Retinal pigment epithelial cell (primary cell): Measurements from ENCODE around the gene TTLL1.
A peak's percentile ranks its signal among the peaks of the same experiment; 100 is the strongest.

ENCODE experiments used
- DNase-seq: peaks from one replicate; pipeline ENCODE4 v3.0.0-alpha.2; 2010; ENCODE audit warnings: low read depth
- H3K4me3 ChIP-seq: 2 replicates; pipeline ENCODE4 v1.5.1; 2011; ENCODE audit warnings: mild to moderate bottlenecking, low read length, control low read depth, moderate library complexity
- TF ChIP-seq, protein P1 (sequence below): conservative IDR thresholded peaks from 2 replicates; pipeline ENCODE4 v1.5.1; 2011; ENCODE audit warnings: low read depth, low read length, control low read depth, inconsistent platforms

Gene TTLL1

DNA sequence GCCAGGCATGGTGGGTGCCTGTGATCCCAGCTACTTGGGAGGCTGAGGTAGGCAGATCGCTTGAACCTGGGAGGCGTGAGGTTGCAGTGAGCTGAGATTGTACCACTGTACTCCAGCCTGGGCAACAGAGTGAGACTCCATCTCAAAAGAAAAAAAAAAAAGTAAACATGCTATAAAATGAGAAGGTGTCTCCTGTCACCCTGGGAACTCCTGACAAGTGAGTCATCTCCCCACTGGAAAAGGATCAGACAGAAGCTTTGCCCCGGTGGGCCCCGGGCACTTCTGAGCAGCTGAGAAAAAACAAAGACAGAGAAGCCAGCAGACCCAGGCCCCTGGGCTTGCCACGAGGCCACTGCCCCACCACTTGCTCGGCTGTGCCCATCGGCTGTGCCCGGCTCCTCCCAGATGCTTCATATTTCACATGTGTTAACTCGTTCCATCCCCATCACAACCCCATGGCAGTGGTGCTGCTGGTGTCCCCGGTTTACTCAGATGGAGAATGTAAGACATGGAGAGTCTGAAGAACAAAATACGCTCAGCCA is 22.3 kb downstream of the TTLL1 start:
- DNase-seq = peak; percentile 56

DNA sequence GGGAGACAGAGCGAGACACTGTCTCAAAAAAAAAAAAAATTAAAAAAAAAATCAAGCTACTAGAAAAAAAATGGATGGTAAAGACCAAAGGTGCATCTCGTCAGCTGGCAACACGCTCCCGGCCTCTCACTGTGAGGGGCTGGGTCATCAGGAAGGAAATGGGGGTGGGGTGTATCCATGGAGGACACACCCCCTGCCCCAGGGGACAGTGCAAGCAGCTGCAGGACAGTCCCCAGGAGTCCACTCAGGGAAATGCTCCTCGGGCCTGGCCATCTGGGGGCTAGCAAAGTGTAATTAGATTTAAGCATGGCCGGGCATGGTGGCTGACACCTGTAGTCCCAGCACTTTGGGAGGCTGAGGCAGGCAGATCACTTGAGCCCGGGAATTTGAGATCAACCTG is 23.1 kb downstream of the TTLL1 start:
- TF ChIP-seq, protein P1, sequence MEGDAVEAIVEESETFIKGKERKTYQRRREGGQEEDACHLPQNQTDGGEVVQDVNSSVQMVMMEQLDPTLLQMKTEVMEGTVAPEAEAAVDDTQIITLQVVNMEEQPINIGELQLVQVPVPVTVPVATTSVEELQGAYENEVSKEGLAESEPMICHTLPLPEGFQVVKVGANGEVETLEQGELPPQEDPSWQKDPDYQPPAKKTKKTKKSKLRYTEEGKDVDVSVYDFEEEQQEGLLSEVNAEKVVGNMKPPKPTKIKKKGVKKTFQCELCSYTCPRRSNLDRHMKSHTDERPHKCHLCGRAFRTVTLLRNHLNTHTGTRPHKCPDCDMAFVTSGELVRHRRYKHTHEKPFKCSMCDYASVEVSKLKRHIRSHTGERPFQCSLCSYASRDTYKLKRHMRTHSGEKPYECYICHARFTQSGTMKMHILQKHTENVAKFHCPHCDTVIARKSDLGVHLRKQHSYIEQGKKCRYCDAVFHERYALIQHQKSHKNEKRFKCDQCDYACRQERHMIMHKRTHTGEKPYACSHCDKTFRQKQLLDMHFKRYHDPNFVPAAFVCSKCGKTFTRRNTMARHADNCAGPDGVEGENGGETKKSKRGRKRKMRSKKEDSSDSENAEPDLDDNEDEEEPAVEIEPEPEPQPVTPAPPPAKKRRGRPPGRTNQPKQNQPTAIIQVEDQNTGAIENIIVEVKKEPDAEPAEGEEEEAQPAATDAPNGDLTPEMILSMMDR = no peak
- no peak for DNase-seq
- H3K4me3 ChIP-seq = no peak overlapping the region

More for the DNA sequence above, 22.3 kb downstream of the TTLL1 start:
- H3K4me3 ChIP-seq = no peak overlapping the region
- TF ChIP-seq, protein P1 = no peak

DNA sequence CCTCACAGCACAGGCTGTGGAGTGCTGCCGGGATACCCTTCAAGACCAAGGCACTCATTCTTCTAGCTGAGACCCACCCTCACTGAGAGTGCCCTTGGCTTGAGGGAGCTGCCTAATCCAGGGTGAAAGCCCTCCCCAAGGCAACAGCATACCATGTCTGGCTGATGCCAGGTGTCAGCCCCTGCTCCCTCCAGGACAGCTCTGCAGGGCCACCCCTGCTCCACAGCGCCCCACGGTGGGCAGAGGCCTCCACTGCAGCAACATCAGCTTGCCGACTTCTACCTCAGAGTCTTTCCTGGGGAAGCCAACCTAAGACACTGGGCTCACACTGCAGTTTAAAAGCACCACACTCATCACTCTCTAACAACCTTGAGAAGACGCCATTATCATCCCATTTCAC is 29.0 kb downstream of the TTLL1 start:
- TF ChIP-seq, protein P1 = peak; percentile 90
- no peak for DNase-seq
- H3K4me3 ChIP-seq = no peak overlapping the region

DNA sequence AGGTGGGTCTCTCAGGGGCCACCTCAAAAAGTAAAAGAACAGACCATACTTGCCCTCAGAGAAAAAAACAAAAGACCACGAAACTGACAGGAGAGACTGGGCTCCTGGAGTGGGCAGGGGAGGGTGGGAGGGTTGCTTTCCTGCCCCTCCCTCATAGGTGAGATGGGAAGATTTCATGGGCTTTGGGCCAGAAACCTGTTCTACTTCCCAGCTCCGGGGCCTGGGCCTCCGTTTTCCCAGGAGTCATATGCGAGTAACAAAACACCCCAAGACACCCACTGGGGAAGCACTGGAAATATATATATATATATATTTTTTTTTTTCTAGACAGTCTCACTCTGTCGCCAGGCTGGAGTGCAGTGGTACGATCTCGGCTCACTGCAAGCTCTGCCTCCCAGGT is 31.6 kb downstream of the TTLL1 start:
- H3K4me3 ChIP-seq = no peak overlapping the region
- no peak for DNase-seq
- TF ChIP-seq, protein P1 = no peak

DNA sequence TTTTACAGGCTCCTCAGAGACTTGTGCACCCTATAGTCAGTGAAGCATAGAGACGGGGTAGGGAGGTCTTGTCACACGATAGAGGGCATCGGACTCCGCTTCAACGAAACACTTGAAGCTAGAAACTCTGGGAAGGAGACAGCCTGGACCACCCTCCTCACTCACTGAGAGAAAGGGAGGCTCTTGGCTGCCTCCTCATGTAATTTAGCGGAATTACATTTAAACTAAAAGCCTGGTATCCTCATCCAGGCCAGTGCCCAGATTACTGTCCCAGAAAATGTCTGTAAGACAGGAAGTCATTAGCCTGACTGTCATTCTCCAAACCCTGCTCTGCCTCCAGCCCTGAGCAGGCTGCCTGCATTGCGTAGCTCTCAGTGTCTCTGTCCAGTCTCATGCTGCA is 36.0 kb downstream of the TTLL1 start:
- no peak for DNase-seq
- TF ChIP-seq, protein P1 = peak; percentile 36
- no peak overlapping the region for H3K4me3 ChIP-seq

DNA sequence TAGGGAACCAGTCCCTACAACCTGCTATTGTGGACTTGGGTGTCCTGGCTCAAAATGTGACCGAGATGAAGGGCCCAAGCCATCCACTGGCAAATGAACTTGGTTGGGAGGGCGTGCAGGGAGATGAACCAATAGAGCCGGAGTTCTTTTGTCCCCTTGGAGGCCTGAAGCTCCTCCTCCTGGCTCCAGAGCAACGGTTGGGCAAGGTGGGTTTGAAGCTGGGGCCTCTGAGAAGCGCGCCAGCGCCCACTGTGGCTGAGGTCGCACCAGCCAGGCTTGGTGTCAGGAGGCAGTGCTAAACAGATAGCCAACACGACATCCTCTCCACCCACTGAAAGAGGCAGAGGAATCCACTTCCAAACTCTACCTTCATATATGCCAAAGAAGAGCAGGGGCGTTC is 38.2 kb downstream of the TTLL1 start:
- DNase-seq = no peak
- TF ChIP-seq, protein P1 = no peak
- H3K4me3 ChIP-seq = no peak overlapping the region

DNA sequence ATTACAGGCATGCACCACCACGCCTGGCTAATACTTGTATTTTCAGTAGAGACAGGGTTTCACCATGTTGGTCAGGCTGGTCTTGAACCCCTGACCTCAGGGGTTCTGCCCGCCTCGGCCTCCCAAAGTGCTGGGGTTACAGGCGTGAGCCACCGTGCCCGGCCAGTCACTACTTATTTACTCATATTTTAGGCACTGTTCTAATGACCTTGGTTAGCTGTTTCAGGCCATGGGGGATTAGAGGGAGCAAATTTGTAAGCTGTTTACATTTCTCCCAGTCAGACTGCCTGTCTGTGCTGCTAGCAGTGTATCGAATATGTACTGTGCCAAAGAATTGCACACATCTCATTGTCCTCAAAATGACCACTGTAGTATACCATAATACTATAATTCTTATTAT is 41.6 kb downstream of the TTLL1 start:
- TF ChIP-seq, protein P1 = no peak
- H3K4me3 ChIP-seq = no peak overlapping the region
- peak; percentile 41 for DNase-seq
